H1 (cell line): Measurements from ENCODE around the gene TNFAIP8L3. TPM values are rescaled to one million over a fixed set of nuclear protein-coding genes. Genes with fewer than 3 reads are reported as not detected.
A peak's percentile ranks its signal among the peaks of the same experiment; 100 is the strongest.

ENCODE experiments used
- CTCF ChIA-PET: fragments of 300-600 bp; sonication (Branson Sonifier 250); formaldehyde crosslinking; loops from one replicate; lab custom pipeline; 2021; ENCODE audit not compliant: partially characterized antibody; lab: Charles Lee
- POLR2A ChIA-PET: fragments of 300-600 bp; sonication (Branson Sonifier 250); formaldehyde crosslinking; loops from one replicate; lab custom pipeline; 2021; ENCODE audit warnings: inconsistent platforms; ENCODE audit not compliant: partially characterized antibody; lab: Charles Lee
- DNase-seq, 2 experiments: peaks; one replicate each; pipeline versions ENCODE4 v3.0.0 to v3.0.0-alpha.2; 2010 to 2022; ENCODE audit warnings: low spot score in 2 of 2, low read depth in 1 of 2, mixed read lengths in 1 of 2
- FAIRE-seq: peaks from 2 replicates; lab custom pipeline; 2011; peaks lifted over from hg19 to GRCh38; lab: Jason Lieb, UNC
- H2AFZ ChIP-seq: 2 replicates; pipeline ENCODE4 v1.8.1; 2012; ENCODE audit warnings: low read length, inconsistent platforms
- H2AK5ac ChIP-seq: 2 replicates; pipeline ENCODE4 v1.6.1; 2013; ENCODE audit warnings: low read depth, low read length
- H2BK120ac ChIP-seq: replicated peaks from 2 replicates; pipeline ENCODE3; 2013; ENCODE audit warnings: low read depth, low read length, inconsistent platforms
- H2BK12ac ChIP-seq: 2 replicates; pipeline ENCODE4 v1.6.1; 2013; ENCODE audit warnings: low read depth, low read length
- H2BK15ac ChIP-seq: 2 replicates; pipeline ENCODE4 v1.6.1; 2013; ENCODE audit warnings: low read length
- H2BK20ac ChIP-seq: 2 replicates; pipeline ENCODE4 v1.6.1; 2013; ENCODE audit warnings: low read length
- H2BK5ac ChIP-seq: 2 replicates; pipeline ENCODE4 v1.6.1; 2013; ENCODE audit warnings: low read depth, low read length
- H3K14ac ChIP-seq: 2 replicates; pipeline ENCODE4 v1.6.1; 2013; ENCODE audit warnings: inconsistent platforms; ENCODE audit not compliant: insufficient read length
- H3K18ac ChIP-seq: 2 replicates; pipeline ENCODE4 v1.6.1; 2013; ENCODE audit warnings: low read length; ENCODE audit errors: extremely low read depth
- H3K23ac ChIP-seq: 2 replicates; pipeline ENCODE4 v1.6.1; 2013; ENCODE audit warnings: inconsistent platforms; ENCODE audit not compliant: insufficient read length
- H3K23me2 ChIP-seq: 2 replicates; pipeline ENCODE4 v1.6.1; 2013; ENCODE audit warnings: low read depth, low read length
- H3K27ac ChIP-seq: 2 replicates; pipeline ENCODE4 v1.6.1; 2011; ENCODE audit warnings: low read depth, low read length, inconsistent platforms
- H3K27me3 ChIP-seq, 4 experiments: replicated peaks in 1 of 4; 1 replicate in 1 of 4; 2 replicates in 3 of 4; pipeline versions ENCODE4 v1.6.1 to v1.8.1; 2011 to 2013; ENCODE audit warnings: low read length in 3 of 4, mild to moderate bottlenecking in 3 of 4, inconsistent platforms in 2 of 4, mixed read lengths in 2 of 4, moderate library complexity in 1 of 4; ENCODE audit not compliant: control insufficient read depth in 3 of 4, insufficient read depth in 3 of 4; ENCODE audit errors: extremely low read depth in 1 of 4
- H3K36me3 ChIP-seq, 4 experiments: 2 replicates each; pipeline versions ENCODE4 v1.6.1 to v1.8.1; 2011 to 2013; ENCODE audit warnings: mild to moderate bottlenecking in 4 of 4, low read length in 3 of 4, moderate library complexity in 2 of 4, control low read depth in 1 of 4, inconsistent platforms in 1 of 4; ENCODE audit not compliant: insufficient read depth in 4 of 4, control insufficient read depth in 2 of 4
- H3K4ac ChIP-seq: replicated peaks from 2 replicates; pipeline ENCODE3; 2013; ENCODE audit warnings: low read length, low read depth, mixed read lengths, inconsistent platforms; ENCODE audit not compliant: insufficient read length
- H3K4me1 ChIP-seq, 4 experiments: replicated peaks in 1 of 4; 1 replicate in 1 of 4; 2 replicates in 3 of 4; pipeline versions ENCODE4 v1.6.1 to v1.8.1; 2011 to 2013; ENCODE audit warnings: low read length in 3 of 4, inconsistent platforms in 2 of 4, mixed read lengths in 1 of 4; ENCODE audit not compliant: insufficient read depth in 4 of 4, control insufficient read depth in 3 of 4
- H3K4me2 ChIP-seq, 2 experiments: 2 replicates each; pipeline versions ENCODE4 v1.6.1 to v1.8.1; 2011 to 2013; ENCODE audit warnings: low read depth in 2 of 2, low read length in 2 of 2, control low read depth in 1 of 2, inconsistent platforms in 1 of 2, mild to moderate bottlenecking in 1 of 2; ENCODE audit not compliant: insufficient read depth in 1 of 2
- H3K4me3 ChIP-seq, 4 experiments: fragments of 200-600, 300-600 bp in 1 of 4; sonication (generic), shearing (Covaris generic), sonication (Bioruptor Twin) in 1 of 4; 2 replicates each; pipeline versions ENCODE4 v1.5.1 to v1.8.1; 2011 to 2016; ENCODE audit warnings: low read length in 4 of 4, low read depth in 3 of 4, control low read depth in 2 of 4, inconsistent platforms in 2 of 4, mild to moderate bottlenecking in 2 of 4, mixed read lengths in 1 of 4, moderate library complexity in 1 of 4; ENCODE audit not compliant: insufficient read depth in 2 of 4; ENCODE audit errors: extremely low read depth in 1 of 4
- H3K56ac ChIP-seq: replicated peaks from 2 replicates; pipeline ENCODE3; 2013; ENCODE audit warnings: low read depth, mild to moderate bottlenecking, mixed read lengths, low read length, inconsistent platforms; ENCODE audit not compliant: insufficient read length
- H3K79me1 ChIP-seq: 2 replicates; pipeline ENCODE4 v1.6.1; 2013; ENCODE audit warnings: low read depth, low read length, control low read depth
- H3K79me2 ChIP-seq, 2 experiments: 2 replicates each; pipeline versions ENCODE4 v1.6.1 to v1.8.1; 2012 to 2013; ENCODE audit warnings: low read length in 2 of 2, mild to moderate bottlenecking in 2 of 2, inconsistent platforms in 1 of 2; ENCODE audit not compliant: insufficient read depth in 2 of 2, control insufficient read depth in 1 of 2
- H3K9ac ChIP-seq, 4 experiments: replicated peaks in 1 of 4; 1 replicate in 1 of 4; 2 replicates in 3 of 4; pipeline versions ENCODE4 v1.6.1 to v1.8.1; 2011 to 2013; ENCODE audit warnings: low read depth in 3 of 4, low read length in 3 of 4, control low read depth in 2 of 4, mild to moderate bottlenecking in 2 of 4, moderate library complexity in 2 of 4, inconsistent platforms in 1 of 4; ENCODE audit errors: extremely low read depth in 1 of 4
- H3K9me3 ChIP-seq, 2 experiments: 2 replicates each; pipeline versions ENCODE4 v1.6.1 to v1.8.1; 2012 to 2013; ENCODE audit warnings: mild to moderate bottlenecking in 2 of 2, moderate library complexity in 2 of 2, control low read depth in 1 of 2, inconsistent platforms in 1 of 2, low read depth in 1 of 2, low read length in 1 of 2, mixed read lengths in 1 of 2; ENCODE audit not compliant: insufficient read depth in 2 of 2
- H4K20me1 ChIP-seq, 2 experiments: replicated peaks in 1 of 2; 2 replicates each; pipeline versions ENCODE3 to v1.8.1; 2011 to 2013; ENCODE audit warnings: inconsistent platforms in 2 of 2, low read length in 2 of 2, mild to moderate bottlenecking in 1 of 2; ENCODE audit not compliant: insufficient read depth in 2 of 2, control insufficient read depth in 1 of 2
- H4K5ac ChIP-seq: 2 replicates; pipeline ENCODE4 v1.6.1; 2013; ENCODE audit warnings: low read length, low read depth, mixed read lengths, inconsistent platforms; ENCODE audit not compliant: insufficient read length
- H4K8ac ChIP-seq: 2 replicates; pipeline ENCODE4 v1.8.0; 2013; ENCODE audit warnings: mild to moderate bottlenecking, moderate library complexity, low read length, inconsistent platforms; ENCODE audit not compliant: insufficient read depth; ENCODE audit errors: extremely low read depth
- H4K91ac ChIP-seq: replicated peaks from 2 replicates; pipeline ENCODE3; 2013; ENCODE audit warnings: low read length, mixed read lengths, inconsistent platforms; ENCODE audit not compliant: insufficient read length
- ATF3 ChIP-seq: IDR thresholded peaks from 2 replicates; pipeline ENCODE4 v1.6.1; 2011; ENCODE audit warnings: low read depth, mild to moderate bottlenecking, low read length; ENCODE audit not compliant: insufficient read depth
- CHD1 ChIP-seq: IDR thresholded peaks from 2 replicates; pipeline ENCODE4 v1.6.1; 2012; ENCODE audit warnings: low read depth, low read length, improper control_type of control experiment
- KDM1A ChIP-seq: fragments of 200-600, 300-600 bp; sonication (generic); IDR thresholded peaks from 2 replicates; pipeline ENCODE4 v1.7.1; 2016; ENCODE audit warnings: mild to moderate bottlenecking, low read length, borderline replicate concordance
- POLR2AphosphoS5 ChIP-seq: IDR thresholded peaks from 2 replicates; pipeline ENCODE4 v1.6.1; 2011; ENCODE audit warnings: low read depth, low read length
- TBP ChIP-seq: IDR thresholded peaks from 2 replicates; pipeline ENCODE4 v1.6.1; 2011; ENCODE audit warnings: low read depth, low read length, improper control_type of control experiment
- WGBS, 2 experiments: shearing (Covaris generic) in 1 of 2; methylation state at CpG; one replicate each; pipeline versions ENCODE4 v1.1.6 to v1.1.7; 2013 to 2015; ENCODE audit warnings: low lambda C conversion rate in 2 of 2, mixed read lengths in 2 of 2, inconsistent platforms in 1 of 2, low coverage in 1 of 2, missing lambda C conversion rate in 1 of 2; ENCODE audit not compliant: insufficient replicate concordance in 2 of 2, insufficient coverage in 1 of 2, insufficient read length in 1 of 2; ENCODE audit errors: extremely low coverage in 1 of 2, missing lambda C conversion rate in 1 of 2; 5-methylcytosine and 5-hydroxymethylcytosine counted together
- polyA plus RNA-seq, 7 experiments: library from polyadenylated mRNA; depleted of rRNA in 3 of 7; stranded (reverse) in 5 of 7; unstranded in 2 of 7; fragments of >200 nt in 5 of 7; fragments of 200-250 nt in 2 of 7; gene quantifications; 1 replicate in 5 of 7; 2 replicates in 1 of 7; 4 replicates in 1 of 7; pipeline versions ENCODE4 v1.2.1 to v1.2.3, GENCODE V29; 2011 to 2013; ENCODE audit warnings: missing spikeins in 2 of 7, mixed read lengths in 2 of 7
- total RNA-seq: library from RNA; stranded (reverse); fragmentation: NEBNext Ultra II Directional; extraction: Animal tissue kit (Norgen Biotek cat#: 25700); gene quantifications from 2 replicates; pipeline ENCODE4 v1.2.1, GENCODE V29; 2021

TNFAIP8L3 gene
- total and polyA plus RNA-seq, 2 of the 8 experiments (the other 6 are each of a cell fraction or from before 2014, with no cell fraction given), result 0.23 to 0.67 TPM

- Histone ChIP-seq H3K27ac (no peak overlapping the region), H3K23me2 (no peaks in the 10 kb centered on the region), H4K5ac (no peak overlapping the region), H2BK5ac (no peak overlapping the region), H4K8ac (no peak overlapping the region; the same call in 1 of the 2 replicates), H3K36me3 (no peaks in the 10 kb centered on the region), H2BK15ac (no peak overlapping the region)
- CTCF ChIA-PET, result interaction anchor here (0.7 kb wide), 1 partner anchor 20 kb away, joined by 3 read pairs; no protein-coding TSS in a partner anchor
- TF ChIP-seq KDM1A (no peak), CHD1 (no peak), ATF3 (no peak), POLR2AphosphoS5 (no peak), TBP (no peak)
- TF ChIP-seq, all 59 proteins: peak for 0
- Histone ChIP-seq H3K18ac (no peak overlapping the region), H3K4me2 (no peak overlapping the region), H3K14ac (no peak overlapping the region), H3K9ac (no peak overlapping the region; a peak in 2 of 7 replicates), H3K79me2 (no peaks in the 10 kb centered on the region), H3K27me3 (no peaks in the 10 kb centered on the region; a peak in 1 of 7 replicates), H3K4me1 (peaks cover 3 to 8% (median 4%) of the 10 kb centered on the region in 4 experiments; a peak in 5 of 7 replicates), H3K4me3 (no peak overlapping the region), H2BK12ac (0 out of 2 replicates have a peak overlapping the region, but pooled peaks have one; percentile 27), H3K79me1 (no peaks in the 10 kb centered on the region; the same call in 1 of the 2 replicates), H3K4ac (no peak overlapping the region), H2AK5ac (no peak overlapping the region), H4K20me1 (no peaks in the 10 kb centered on the region), H2BK120ac (no peak overlapping the region), H3K56ac (no peak overlapping the region), H2AFZ (peak overlapping the region; percentile 95; the same call in 1 of the 2 replicates), H3K23ac (no peak overlapping the region), H4K91ac (peak overlapping the region; percentile 3), H2BK20ac (no peak overlapping the region), H3K9me3 (no peaks in the 10 kb centered on the region)
- 79% methylated on average over 4 of the region's 4 CpGs; no CpG with 5 or more reads in 1 of the 2 experiments for WGBS, 2 experiments
- POLR2A ChIA-PET, result interaction anchor here (0.8 to 2.1 kb wide), 3 partner anchors 11 to 57 kb away, joined by 3 to 5 read pairs (median 3); no protein-coding TSS in a partner anchor
- DNase-seq (no peak), FAIRE-seq (no peak)
Measured at GRCh38 chr15:51083641-51084166, 11.0 kb downstream of the TNFAIP8L3 start.
